ENCODE data around the gene PAX3. TPM values are rescaled to one million over a fixed set of nuclear protein-coding genes. Genes with fewer than 3 reads are reported as not detected.

The PAX3 gene
- total RNA-seq, 1 donor from 2014 or later = 0.25 TPM

- H3K4me1 Mint-ChIP-seq = peaks cover 26% of the 10 kb centered on the region
- H3K9me3 Mint-ChIP-seq = no peaks in the 10 kb centered on the region
- DNase-seq (ENCODE audit: low spot score in 2 of 2, unreplicated experiment in 2 of 2) = no peak
- no peak overlapping the region for H3K27ac Mint-ChIP-seq
- peaks cover 69% of the 10 kb centered on the region for H3K27me3 Mint-ChIP-seq (ENCODE audit: low read depth)
- no peak overlapping the region for H3K4me3 Mint-ChIP-seq
- H3K36me3 Mint-ChIP-seq = no peaks in the 10 kb centered on the region
- no peak for TF ChIP-seq CTCF (IDR thresholded peaks at IDR 0.05; ENCODE audit: unreplicated experiment)
Observed at GRCh38 chr2:222217712-222218111, 81.1 kb downstream of the PAX3 start.

GRCh38 chr2:222214885-222215284 is 83.9 kb downstream of the PAX3 start:
- H3K36me3 Mint-ChIP-seq = no peaks in the 10 kb centered on the region
- peaks cover 23% of the 10 kb centered on the region for H3K4me1 Mint-ChIP-seq
- no peak overlapping the region for H3K4me3 Mint-ChIP-seq
- H3K27me3 Mint-ChIP-seq (ENCODE audit: low read depth) = peaks cover 77% of the 10 kb centered on the region
- no peaks in the 10 kb centered on the region for H3K9me3 Mint-ChIP-seq
- no peak overlapping the region for H3K27ac Mint-ChIP-seq
- no peak for DNase-seq (ENCODE audit: low spot score in 2 of 2, unreplicated experiment in 2 of 2)
- TF ChIP-seq CTCF (IDR thresholded peaks at IDR 0.05; ENCODE audit: unreplicated experiment) = no peak

- H3K9me3 Mint-ChIP-seq = no peaks in the 10 kb centered on the region
- DNase-seq (ENCODE audit: low spot score in 2 of 2, unreplicated experiment in 2 of 2) = no peak
- H3K27ac Mint-ChIP-seq = no peak overlapping the region
- H3K4me1 Mint-ChIP-seq = peaks cover 17% of the 10 kb centered on the region
- peaks cover 73% of the 10 kb centered on the region for H3K27me3 Mint-ChIP-seq (ENCODE audit: low read depth)
- TF ChIP-seq CTCF (IDR thresholded peaks at IDR 0.05; ENCODE audit: unreplicated experiment) = no peak
- no peak overlapping the region for H3K4me3 Mint-ChIP-seq
- H3K36me3 Mint-ChIP-seq = no peaks in the 10 kb centered on the region
Observed at GRCh38 chr2:222213049-222213448, 85.7 kb downstream of the PAX3 start.

GRCh38 chr2:222212571-222212970 is 86.2 kb downstream of the PAX3 start:
- no peak overlapping the region for H3K4me3 Mint-ChIP-seq
- H3K4me1 Mint-ChIP-seq = peaks cover 17% of the 10 kb centered on the region
- no peak for DNase-seq (ENCODE audit: low spot score in 2 of 2, unreplicated experiment in 2 of 2)
- H3K9me3 Mint-ChIP-seq = no peaks in the 10 kb centered on the region
- H3K27ac Mint-ChIP-seq = no peak overlapping the region
- no peak for TF ChIP-seq CTCF (IDR thresholded peaks at IDR 0.05; ENCODE audit: unreplicated experiment)
- H3K36me3 Mint-ChIP-seq = no peaks in the 10 kb centered on the region
- H3K27me3 Mint-ChIP-seq (ENCODE audit: low read depth) = peaks cover 76% of the 10 kb centered on the region

GRCh38 chr2:222208010-222208690 is 90.6 kb downstream of the PAX3 start:
- no peak overlapping the region for H3K4me3 Mint-ChIP-seq
- TF ChIP-seq CTCF (IDR thresholded peaks at IDR 0.05; ENCODE audit: unreplicated experiment) = no peak
- H3K4me1 Mint-ChIP-seq = peaks cover 42% of the 10 kb centered on the region
- no peak overlapping the region for H3K27ac Mint-ChIP-seq
- DNase-seq (ENCODE audit: low spot score in 2 of 2, unreplicated experiment in 2 of 2) = no peak
- no peaks in the 10 kb centered on the region for H3K9me3 Mint-ChIP-seq
- H3K27me3 Mint-ChIP-seq (ENCODE audit: low read depth) = peaks cover 67% of the 10 kb centered on the region
- no peaks in the 10 kb centered on the region for H3K36me3 Mint-ChIP-seq

All from mesothelial cell of epicardium (in vitro differentiated cells).